Measurements from ENCODE around the gene SLC6A9. TPM values are rescaled to one million over a fixed set of nuclear protein-coding genes. Genes with fewer than 3 reads are reported as not detected.

Gene SLC6A9
- total and polyA plus RNA-seq, 2 experiments from 2014 or later, result 14.4 to 20.0 TPM

DNA sequence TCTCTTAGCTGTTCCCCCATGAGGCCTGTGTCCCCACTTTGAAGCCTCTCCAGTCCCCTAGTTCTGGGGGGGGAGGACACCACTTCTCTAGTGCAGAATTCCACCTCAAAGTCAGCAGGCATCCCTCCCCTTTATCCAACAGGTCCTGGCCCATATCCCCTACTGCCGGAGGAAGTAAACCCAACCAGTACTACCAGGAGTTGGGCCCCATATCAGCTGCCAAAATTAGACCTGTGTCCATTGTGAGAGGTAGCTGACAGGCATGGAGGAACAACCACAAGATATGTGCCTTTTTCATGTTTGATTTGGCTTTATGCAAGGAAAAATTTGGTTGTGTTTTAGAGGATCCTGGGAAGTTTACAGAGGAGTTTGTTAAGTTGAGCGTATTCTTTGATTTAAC is 22.1 kb upstream of the SLC6A9 start:
- Histone ChIP-seq H3K36me3 (ENCODE audit: insufficient read depth) (no peaks in the 10 kb centered on the region), H3K4me1 (ENCODE audit: insufficient read depth) (no peaks in the 10 kb centered on the region), H3K79me2 (replicated peaks; ENCODE audit: insufficient read depth) (no peaks in the 10 kb centered on the region), H3K4me3 (no peak overlapping the region), H3K27me3 (ENCODE audit: insufficient read depth) (peaks cover 9% of the 10 kb centered on the region; the same call in 1 of the 2 replicates), H4K20me1 (replicated peaks; ENCODE audit: insufficient read depth) (no peaks in the 10 kb centered on the region), H3F3A (replicated peaks; ENCODE audit: low read depth) (no peaks in the 10 kb centered on the region), H3K4me2 (no peak overlapping the region), H3K27ac (ENCODE audit: low read depth) (no peak overlapping the region), H3K9me2 (ENCODE audit: insufficient read depth) (no peaks in the 10 kb centered on the region), H2AFZ (no peak overlapping the region)
- DNase-seq (ENCODE audit: low spot score) (no peak), ATAC-seq (no peak)
- H3K27ac Mint-ChIP-seq, result no peak overlapping the region
- TF ChIP-seq JUNB (IDR thresholded peaks at IDR 0.05; ENCODE audit: unreplicated experiment) (no peak), NANOG (IDR thresholded peaks at IDR 0.05; ENCODE audit: borderline replicate concordance) (no peak), EZH2phosphoT487 (IDR thresholded peaks at IDR 0.05; ENCODE audit: unreplicated experiment) (no peak), CREB1 (CRISPR knock-in tag; IDR thresholded peaks at IDR 0.05; ENCODE audit: low read depth) (no peak), STAT1 (IDR thresholded peaks at IDR 0.05; ENCODE audit: unreplicated experiment) (no peak)
- TF ChIP-seq, protein P1, sequence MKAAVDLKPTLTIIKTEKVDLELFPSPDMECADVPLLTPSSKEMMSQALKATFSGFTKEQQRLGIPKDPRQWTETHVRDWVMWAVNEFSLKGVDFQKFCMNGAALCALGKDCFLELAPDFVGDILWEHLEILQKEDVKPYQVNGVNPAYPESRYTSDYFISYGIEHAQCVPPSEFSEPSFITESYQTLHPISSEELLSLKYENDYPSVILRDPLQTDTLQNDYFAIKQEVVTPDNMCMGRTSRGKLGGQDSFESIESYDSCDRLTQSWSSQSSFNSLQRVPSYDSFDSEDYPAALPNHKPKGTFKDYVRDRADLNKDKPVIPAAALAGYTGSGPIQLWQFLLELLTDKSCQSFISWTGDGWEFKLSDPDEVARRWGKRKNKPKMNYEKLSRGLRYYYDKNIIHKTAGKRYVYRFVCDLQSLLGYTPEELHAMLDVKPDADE (IDR thresholded peaks at IDR 0.05), result no peak
- TF ChIP-seq, protein P2, sequence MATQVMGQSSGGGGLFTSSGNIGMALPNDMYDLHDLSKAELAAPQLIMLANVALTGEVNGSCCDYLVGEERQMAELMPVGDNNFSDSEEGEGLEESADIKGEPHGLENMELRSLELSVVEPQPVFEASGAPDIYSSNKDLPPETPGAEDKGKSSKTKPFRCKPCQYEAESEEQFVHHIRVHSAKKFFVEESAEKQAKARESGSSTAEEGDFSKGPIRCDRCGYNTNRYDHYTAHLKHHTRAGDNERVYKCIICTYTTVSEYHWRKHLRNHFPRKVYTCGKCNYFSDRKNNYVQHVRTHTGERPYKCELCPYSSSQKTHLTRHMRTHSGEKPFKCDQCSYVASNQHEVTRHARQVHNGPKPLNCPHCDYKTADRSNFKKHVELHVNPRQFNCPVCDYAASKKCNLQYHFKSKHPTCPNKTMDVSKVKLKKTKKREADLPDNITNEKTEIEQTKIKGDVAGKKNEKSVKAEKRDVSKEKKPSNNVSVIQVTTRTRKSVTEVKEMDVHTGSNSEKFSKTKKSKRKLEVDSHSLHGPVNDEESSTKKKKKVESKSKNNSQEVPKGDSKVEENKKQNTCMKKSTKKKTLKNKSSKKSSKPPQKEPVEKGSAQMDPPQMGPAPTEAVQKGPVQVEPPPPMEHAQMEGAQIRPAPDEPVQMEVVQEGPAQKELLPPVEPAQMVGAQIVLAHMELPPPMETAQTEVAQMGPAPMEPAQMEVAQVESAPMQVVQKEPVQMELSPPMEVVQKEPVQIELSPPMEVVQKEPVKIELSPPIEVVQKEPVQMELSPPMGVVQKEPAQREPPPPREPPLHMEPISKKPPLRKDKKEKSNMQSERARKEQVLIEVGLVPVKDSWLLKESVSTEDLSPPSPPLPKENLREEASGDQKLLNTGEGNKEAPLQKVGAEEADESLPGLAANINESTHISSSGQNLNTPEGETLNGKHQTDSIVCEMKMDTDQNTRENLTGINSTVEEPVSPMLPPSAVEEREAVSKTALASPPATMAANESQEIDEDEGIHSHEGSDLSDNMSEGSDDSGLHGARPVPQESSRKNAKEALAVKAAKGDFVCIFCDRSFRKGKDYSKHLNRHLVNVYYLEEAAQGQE (IDR thresholded peaks at IDR 0.05; ENCODE audit: unreplicated experiment), result no peak
- no peaks in the 10 kb centered on the region for H3K9me3 Mint-ChIP-seq
- no peaks in the 10 kb centered on the region for H3K4me1 Mint-ChIP-seq
- no peaks in the 10 kb centered on the region for H3K36me3 Mint-ChIP-seq (ENCODE audit: low read depth)
- peaks cover 4% of the 10 kb centered on the region for H3K27me3 Mint-ChIP-seq (ENCODE audit: insufficient read depth, low read depth, poor library complexity)
- H3K4me3 Mint-ChIP-seq, result no peak overlapping the region

DNA sequence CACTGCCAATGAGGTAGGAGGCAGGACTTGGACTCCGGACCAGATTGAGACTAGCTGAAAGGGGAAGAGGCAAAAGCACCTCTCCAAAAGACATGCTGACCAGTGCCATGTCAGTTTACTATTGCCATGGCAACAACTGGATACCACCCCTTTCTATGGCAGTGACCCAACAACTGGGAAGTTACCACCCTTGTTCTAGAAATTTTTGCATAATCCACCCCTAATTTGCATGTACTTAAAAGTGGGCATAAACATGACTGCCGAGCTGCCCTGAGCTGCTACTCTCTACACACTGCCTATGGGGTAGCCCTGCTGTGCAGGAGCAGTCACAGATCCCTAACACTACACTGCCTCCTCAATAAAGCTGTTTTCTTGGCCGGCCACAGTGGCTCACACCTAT is 19.0 kb upstream of the SLC6A9 start:
- Mint-ChIP-seq H3K36me3 (ENCODE audit: low read depth) (no peaks in the 10 kb centered on the region; the same call in 2 of the 3 replicates), H3K9me3 (no peaks in the 10 kb centered on the region), H3K4me1 (no peaks in the 10 kb centered on the region), H3K27ac (no peak overlapping the region), H3K27me3 (ENCODE audit: insufficient read depth, low read depth, poor library complexity) (peaks cover 4% of the 10 kb centered on the region), H3K4me3 (no peak overlapping the region)
- DNase-seq (ENCODE audit: low spot score) (no peak), ATAC-seq (peak; percentile 64)
- Histone ChIP-seq H4K20me1 (replicated peaks; ENCODE audit: insufficient read depth) (no peaks in the 10 kb centered on the region), H3K27ac (ENCODE audit: low read depth) (no peak overlapping the region), H3K4me1 (ENCODE audit: insufficient read depth) (no peaks in the 10 kb centered on the region), H3K27me3 (ENCODE audit: insufficient read depth) (peaks cover 7% of the 10 kb centered on the region; the same call in 1 of the 2 replicates), H3K4me3 (no peak overlapping the region), H3K36me3 (ENCODE audit: insufficient read depth) (no peaks in the 10 kb centered on the region), H3K9me2 (ENCODE audit: insufficient read depth) (no peaks in the 10 kb centered on the region), H3F3A (replicated peaks; ENCODE audit: low read depth) (no peaks in the 10 kb centered on the region), H3K79me2 (replicated peaks; ENCODE audit: insufficient read depth) (no peaks in the 10 kb centered on the region), H3K4me2 (no peak overlapping the region), H2AFZ (no peak overlapping the region)
- TF ChIP-seq, protein P1 (IDR thresholded peaks at IDR 0.05), result no peak
- TF ChIP-seq, protein P3, sequence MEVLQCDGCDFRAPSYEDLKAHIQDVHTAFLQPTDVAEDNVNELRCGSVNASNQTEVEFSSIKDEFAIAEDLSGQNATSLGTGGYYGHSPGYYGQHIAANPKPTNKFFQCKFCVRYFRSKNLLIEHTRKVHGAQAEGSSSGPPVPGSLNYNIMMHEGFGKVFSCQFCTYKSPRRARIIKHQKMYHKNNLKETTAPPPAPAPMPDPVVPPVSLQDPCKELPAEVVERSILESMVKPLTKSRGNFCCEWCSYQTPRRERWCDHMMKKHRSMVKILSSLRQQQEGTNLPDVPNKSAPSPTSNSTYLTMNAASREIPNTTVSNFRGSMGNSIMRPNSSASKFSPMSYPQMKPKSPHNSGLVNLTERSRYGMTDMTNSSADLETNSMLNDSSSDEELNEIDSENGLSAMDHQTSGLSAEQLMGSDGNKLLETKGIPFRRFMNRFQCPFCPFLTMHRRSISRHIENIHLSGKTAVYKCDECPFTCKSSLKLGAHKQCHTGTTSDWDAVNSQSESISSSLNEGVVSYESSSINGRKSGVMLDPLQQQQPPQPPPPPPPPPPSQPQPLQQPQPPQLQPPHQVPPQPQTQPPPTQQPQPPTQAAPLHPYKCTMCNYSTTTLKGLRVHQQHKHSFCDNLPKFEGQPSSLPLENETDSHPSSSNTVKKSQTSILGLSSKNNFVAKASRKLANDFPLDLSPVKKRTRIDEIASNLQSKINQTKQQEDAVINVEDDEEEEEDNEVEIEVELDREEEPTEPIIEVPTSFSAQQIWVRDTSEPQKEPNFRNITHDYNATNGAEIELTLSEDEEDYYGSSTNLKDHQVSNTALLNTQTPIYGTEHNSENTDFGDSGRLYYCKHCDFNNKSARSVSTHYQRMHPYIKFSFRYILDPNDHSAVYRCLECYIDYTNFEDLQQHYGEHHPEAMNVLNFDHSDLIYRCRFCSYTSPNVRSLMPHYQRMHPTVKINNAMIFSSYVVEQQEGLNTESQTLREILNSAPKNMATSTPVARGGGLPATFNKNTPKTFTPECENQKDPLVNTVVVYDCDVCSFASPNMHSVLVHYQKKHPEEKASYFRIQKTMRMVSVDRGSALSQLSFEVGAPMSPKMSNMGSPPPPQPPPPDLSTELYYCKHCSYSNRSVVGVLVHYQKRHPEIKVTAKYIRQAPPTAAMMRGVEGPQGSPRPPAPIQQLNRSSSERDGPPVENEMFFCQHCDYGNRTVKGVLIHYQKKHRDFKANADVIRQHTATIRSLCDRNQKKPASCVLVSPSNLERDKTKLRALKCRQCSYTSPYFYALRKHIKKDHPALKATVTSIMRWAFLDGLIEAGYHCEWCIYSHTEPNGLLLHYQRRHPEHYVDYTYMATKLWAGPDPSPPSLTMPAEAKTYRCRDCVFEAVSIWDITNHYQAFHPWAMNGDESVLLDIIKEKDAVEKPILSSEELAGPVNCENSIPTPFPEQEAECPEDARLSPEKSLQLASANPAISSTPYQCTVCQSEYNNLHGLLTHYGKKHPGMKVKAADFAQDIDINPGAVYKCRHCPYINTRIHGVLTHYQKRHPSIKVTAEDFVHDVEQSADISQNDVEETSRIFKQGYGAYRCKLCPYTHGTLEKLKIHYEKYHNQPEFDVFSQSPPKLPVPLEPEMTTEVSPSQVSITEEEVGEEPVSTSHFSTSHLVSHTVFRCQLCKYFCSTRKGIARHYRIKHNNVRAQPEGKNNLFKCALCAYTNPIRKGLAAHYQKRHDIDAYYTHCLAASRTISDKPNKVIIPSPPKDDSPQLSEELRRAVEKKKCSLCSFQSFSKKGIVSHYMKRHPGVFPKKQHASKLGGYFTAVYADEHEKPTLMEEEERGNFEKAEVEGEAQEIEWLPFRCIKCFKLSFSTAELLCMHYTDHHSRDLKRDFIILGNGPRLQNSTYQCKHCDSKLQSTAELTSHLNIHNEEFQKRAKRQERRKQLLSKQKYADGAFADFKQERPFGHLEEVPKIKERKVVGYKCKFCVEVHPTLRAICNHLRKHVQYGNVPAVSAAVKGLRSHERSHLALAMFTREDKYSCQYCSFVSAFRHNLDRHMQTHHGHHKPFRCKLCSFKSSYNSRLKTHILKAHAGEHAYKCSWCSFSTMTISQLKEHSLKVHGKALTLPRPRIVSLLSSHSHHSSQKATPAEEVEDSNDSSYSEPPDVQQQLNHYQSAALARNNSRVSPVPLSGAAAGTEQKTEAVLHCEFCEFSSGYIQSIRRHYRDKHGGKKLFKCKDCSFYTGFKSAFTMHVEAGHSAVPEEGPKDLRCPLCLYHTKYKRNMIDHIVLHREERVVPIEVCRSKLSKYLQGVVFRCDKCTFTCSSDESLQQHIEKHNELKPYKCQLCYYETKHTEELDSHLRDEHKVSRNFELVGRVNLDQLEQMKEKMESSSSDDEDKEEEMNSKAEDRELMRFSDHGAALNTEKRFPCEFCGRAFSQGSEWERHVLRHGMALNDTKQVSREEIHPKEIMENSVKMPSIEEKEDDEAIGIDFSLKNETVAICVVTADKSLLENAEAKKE (CRISPR knock-in tag; IDR thresholded peaks at IDR 0.05), result no peak
- TF ChIP-seq ZNF331 (CRISPR knock-in tag; IDR thresholded peaks at IDR 0.05; ENCODE audit: low read depth), result no peak
- no peak for TF ChIP-seq JUNB (IDR thresholded peaks at IDR 0.05; ENCODE audit: unreplicated experiment)
- TF ChIP-seq ZNF114 (CRISPR knock-in tag; IDR thresholded peaks at IDR 0.05), result no peak
- TF ChIP-seq STAT1 (IDR thresholded peaks at IDR 0.05; ENCODE audit: unreplicated experiment), result no peak

All from GM23338 (cell line).